Endothelial cell of umbilical vein (primary cell): ENCODE measurements around the gene VPS54. TPM values are rescaled to one million over a fixed set of nuclear protein-coding genes. Genes with fewer than 3 reads are reported as not detected.

Experiments
- BruUV-seq: library from RNA; stranded (reverse); fragments of 400-500 nt; replicated peaks from 2 replicates; lab custom pipeline; 2021; lab: Mats Ljungman, UMichigan
- CTCF ChIA-PET: fragments of 300-600, 350-600 bp; sonication (Branson Sonifier 250); formaldehyde crosslinking; loops from one replicate; lab custom pipeline; 2021; ENCODE audit warnings: antibody characterized with exemption, inconsistent platforms; lab: Charles Lee
- POLR2A ChIA-PET: fragments of 300-600, 350-600 bp; sonication (Branson Sonifier 250); formaldehyde crosslinking; loops from one replicate; lab custom pipeline; 2021; ENCODE audit warnings: antibody characterized with exemption, inconsistent platforms; lab: Charles Lee
- DNase-seq: peaks from one replicate; pipeline ENCODE4 v3.0.0-alpha.2; 2011; ENCODE audit warnings: low read depth, low spot score
- FAIRE-seq: peaks from 2 replicates; lab custom pipeline; 2011; peaks lifted over from hg19 to GRCh38; lab: Jason Lieb, UNC
- H2AFZ ChIP-seq: 2 replicates; pipeline ENCODE4 v1.6.0; 2012; ENCODE audit warnings: low read depth, low read length, control low read depth, inconsistent platforms
- H3K27ac ChIP-seq: 2 replicates; pipeline ENCODE4 v1.5.1; 2011; ENCODE audit warnings: low read depth, mild to moderate bottlenecking, control low read depth, low read length, moderate library complexity; ENCODE audit not compliant: insufficient read depth
- H3K27me3 ChIP-seq, 2 experiments: 2 replicates each; pipeline versions ENCODE4 v1.6.0 to v1.6.1; 2011; ENCODE audit warnings: low read length in 2 of 2, mixed read lengths in 1 of 2; ENCODE audit not compliant: control insufficient read depth in 2 of 2, insufficient read depth in 2 of 2
- H3K36me3 ChIP-seq, 2 experiments: 2 replicates in 1 of 2; 3 replicates in 1 of 2; pipeline ENCODE4 v1.5.1; 2011; ENCODE audit warnings: low read length in 2 of 2, mild to moderate bottlenecking in 1 of 2, moderate library complexity in 1 of 2; ENCODE audit not compliant: control insufficient read depth in 2 of 2, insufficient read depth in 2 of 2; ENCODE audit errors: extremely low read depth in 1 of 2
- H3K4me1 ChIP-seq: 3 replicates; pipeline ENCODE4 v1.5.1; 2011; ENCODE audit warnings: mild to moderate bottlenecking, low read length; ENCODE audit not compliant: control insufficient read depth, insufficient read depth; ENCODE audit errors: extremely low read depth
- H3K4me2 ChIP-seq: 2 replicates; pipeline ENCODE4 v1.6.1; 2011; ENCODE audit warnings: low read length, control low read depth, mixed read lengths; ENCODE audit not compliant: insufficient read depth
- H3K4me3 ChIP-seq, 3 experiments: fragments of 200-600 bp in 1 of 3; sonication (generic), shearing (Covaris generic) in 1 of 3; replicated peaks in 1 of 3; 2 replicates each; pipeline ENCODE4 v1.5.1; 2011 to 2016; ENCODE audit warnings: control low read depth in 3 of 3, low read length in 3 of 3, mild to moderate bottlenecking in 2 of 3, inconsistent platforms in 1 of 3, low read depth in 1 of 3, moderate library complexity in 1 of 3; ENCODE audit not compliant: insufficient read depth in 1 of 3
- H3K79me2 ChIP-seq: 2 replicates; pipeline ENCODE4 v1.6.0; 2012; ENCODE audit warnings: low read length, inconsistent platforms; ENCODE audit not compliant: control insufficient read depth, insufficient read depth
- H3K9ac ChIP-seq: replicated peaks from 2 replicates; pipeline ENCODE3; 2011; ENCODE audit warnings: low read length, control low read depth; ENCODE audit not compliant: insufficient read depth; ENCODE audit errors: extremely low read depth
- H3K9me1 ChIP-seq: replicated peaks from 3 replicates; pipeline ENCODE4 v1.6.0; 2011; ENCODE audit warnings: mild to moderate bottlenecking, low read length; ENCODE audit not compliant: control insufficient read depth, insufficient read depth; ENCODE audit errors: extremely low read depth
- H3K9me3 ChIP-seq: replicated peaks from 2 replicates; pipeline ENCODE4 v1.5.1; 2012; ENCODE audit warnings: low read length, inconsistent platforms; ENCODE audit not compliant: control insufficient read depth, insufficient read depth
- H4K20me1 ChIP-seq: replicated peaks from 2 replicates; pipeline ENCODE3; 2011; ENCODE audit warnings: mild to moderate bottlenecking, low read length; ENCODE audit not compliant: control insufficient read depth, insufficient read depth; ENCODE audit errors: extremely low read depth
- CTCF ChIP-seq, 2 donors: IDR thresholded peaks; 1 replicate in 1 of 2; 2 replicates in 1 of 2; pipeline ENCODE4 v1.5.1; 2011; ENCODE audit warnings: low read length in 2 of 2, mild to moderate bottlenecking in 2 of 2, moderate library complexity in 2 of 2, control low read depth in 1 of 2, inconsistent platforms in 1 of 2, low read depth in 1 of 2; ENCODE audit not compliant: insufficient read depth in 1 of 2; ENCODE audit errors: extremely low read depth in 1 of 2
- EZH2 ChIP-seq: IDR thresholded peaks from 2 replicates; pipeline ENCODE4 v1.6.1; 2012; ENCODE audit warnings: borderline replicate concordance, low read depth, mild to moderate bottlenecking, moderate library complexity, low read length, inconsistent platforms; ENCODE audit not compliant: severe bottlenecking
- FOS ChIP-seq: IDR thresholded peaks from 2 replicates; pipeline ENCODE4 v1.6.1; 2011; ENCODE audit warnings: mild to moderate bottlenecking, low read length, moderate library complexity, borderline replicate concordance; ENCODE audit not compliant: insufficient read depth
- GATA2 ChIP-seq: IDR thresholded peaks from 2 replicates; pipeline ENCODE4 v1.7.0; 2011; ENCODE audit warnings: low read depth, mild to moderate bottlenecking, moderate library complexity, mixed read lengths, low read length; ENCODE audit not compliant: insufficient read length, insufficient read depth
- JUN ChIP-seq: IDR thresholded peaks from 2 replicates; pipeline ENCODE4 v1.6.1; 2011; ENCODE audit warnings: borderline replicate concordance, low read depth; ENCODE audit not compliant: insufficient read length, insufficient read depth
- MAX ChIP-seq: IDR thresholded peaks from 2 replicates; pipeline ENCODE4 v1.6.1; 2011; ENCODE audit not compliant: insufficient read depth, insufficient read length
- MYC ChIP-seq: IDR thresholded peaks from one replicate; pipeline ENCODE4 v1.6.1; 2011; ENCODE audit warnings: mild to moderate bottlenecking, low read depth, low read length
- POLR2A ChIP-seq: IDR thresholded peaks from 2 replicates; pipeline ENCODE4 v1.6.1; 2012; ENCODE audit warnings: low read depth, mild to moderate bottlenecking, control low read depth, low read length
- POLR2AphosphoS5 ChIP-seq: IDR thresholded peaks from 2 replicates; pipeline ENCODE4 v1.6.1; 2012; ENCODE audit warnings: low read depth, mild to moderate bottlenecking, control low read depth, low read length, moderate library complexity; ENCODE audit not compliant: insufficient read depth
- dilution Hi-C: fragments of 300-500 bp; cut with MboI; formaldehyde crosslinking; loops from one replicate; pipeline ENCODE4 v1.15.0; 2019; ENCODE audit warnings: low sequenced_read_pairs; ENCODE audit not compliant: extremely low pct_ligation_motif_present
- intact Hi-C: fragments of 100-400 bp; cut with micrococcal nuclease; formaldehyde crosslinking; loops from one replicate; pipeline ENCODE4 v1.10.0; 2022
- polyA plus RNA-seq, 4 experiments: library from polyadenylated mRNA; depleted of rRNA in 3 of 4; stranded (reverse) in 3 of 4; unstranded in 1 of 4; fragments of >200 nt; gene quantifications; 2 replicates each; pipeline versions ENCODE4 v1.2.1 to v1.2.3, GENCODE V29; 2011 to 2012; ENCODE audit warnings: missing spikeins in 1 of 4
- total RNA-seq: library from RNA; stranded (reverse); gene quantifications from 2 replicates; pipeline ENCODE4 v1.2.3, GENCODE V29; 2021

VPS54 gene
- total and polyA plus RNA-seq, 2 donors (not counting 3 experiments of a cell fraction or from before 2014, with no cell fraction given) = 6.3 to 17.7 TPM

- Histone ChIP-seq H3K27me3 (no peaks in the 10 kb centered on the region), H3K4me3 (no peak overlapping the region), H3K9me1 (no peaks in the 10 kb centered on the region), H3K27ac (no peak overlapping the region), H3K4me1 (no peaks in the 10 kb centered on the region), H3K9me3 (no peaks in the 10 kb centered on the region), H3K9ac (no peak overlapping the region), H4K20me1 (no peaks in the 10 kb centered on the region), H3K79me2 (peaks cover 59% of the 10 kb centered on the region), H2AFZ (no peak overlapping the region), H3K36me3 (no peaks in the 10 kb centered on the region), H3K4me2 (no peak overlapping the region)
- TF ChIP-seq FOS = no peak
- no peak for TF ChIP-seq POLR2AphosphoS5
- no peak for TF ChIP-seq JUN
- BruUV-seq = no TSS peak
- POLR2A ChIA-PET = no interaction called here
- no peak for DNase-seq
- intact Hi-C loops (no loop called here), dilution Hi-C loops (no loop called here)
- no peak for FAIRE-seq
- CTCF ChIA-PET = no interaction called here
These were observed 13.4 kb downstream of the VPS54 start for GRCh38 chr2:64005707-64006356.

GRCh38 chr2:64003239-64003638 lies 16.0 kb downstream of the VPS54 start:
- H3K27ac ChIP-seq = no peak overlapping the region
- TF ChIP-seq MYC (no peak), POLR2A (no peak), EZH2 (no peak), MAX (no peak), CTCF (IDR thresholded peaks at IDR 0.05; ENCODE audit: extremely low read depth in 1 of 2, insufficient read depth in 1 of 2, low read depth in 1 of 2, low read length in 2 of 2) (no peak), FOS (no peak), JUN (no peak), GATA2 (no peak), POLR2AphosphoS5 (no peak)
- DNase-seq (no peak), FAIRE-seq (no peak)
- no peaks in the 10 kb centered on the region for H3K9me1 ChIP-seq
- ChIA-PET CTCF (interaction anchor here (0.7 to 1.4 kb wide), 2 partner anchors 13 to 78 kb away, joined by 3 to 5 read pairs; no protein-coding TSS in a partner anchor), POLR2A (no interaction called here)
- no peaks in the 10 kb centered on the region for H3K9me3 ChIP-seq
- dilution Hi-C loops (no loop called here), intact Hi-C loops (no loop called here)
- no peaks in the 10 kb centered on the region for H3K27me3 ChIP-seq
- no peak overlapping the region for H2AFZ ChIP-seq
- no peak overlapping the region for H3K9ac ChIP-seq
- no peaks in the 10 kb centered on the region for H3K4me1 ChIP-seq
- peaks cover 47% of the 10 kb centered on the region for H3K79me2 ChIP-seq
- BruUV-seq = no TSS peak
- H4K20me1 ChIP-seq = no peaks in the 10 kb centered on the region
- no peaks in the 10 kb centered on the region for H3K36me3 ChIP-seq
- H3K4me3 ChIP-seq = no peak overlapping the region
- no peak overlapping the region for H3K4me2 ChIP-seq
